Activated CD8-positive, alpha-beta memory T cell treated with anti-CD3 and anti-CD28 coated beads, Interleukin-2, amount 50 U/mL, for 48 hours (primary cell): ENCODE results near the gene SDK1.
"Not testable (repeated sequence)": the region's sequence is repeated elsewhere in the genome, so short reads cannot be mapped to it uniquely, and the experiment has no call there.

Experiments used
- DNase-seq: peaks from one replicate; pipeline ENCODE4 v3.0.0-alpha.2; 2020

Gene SDK1

DNA sequence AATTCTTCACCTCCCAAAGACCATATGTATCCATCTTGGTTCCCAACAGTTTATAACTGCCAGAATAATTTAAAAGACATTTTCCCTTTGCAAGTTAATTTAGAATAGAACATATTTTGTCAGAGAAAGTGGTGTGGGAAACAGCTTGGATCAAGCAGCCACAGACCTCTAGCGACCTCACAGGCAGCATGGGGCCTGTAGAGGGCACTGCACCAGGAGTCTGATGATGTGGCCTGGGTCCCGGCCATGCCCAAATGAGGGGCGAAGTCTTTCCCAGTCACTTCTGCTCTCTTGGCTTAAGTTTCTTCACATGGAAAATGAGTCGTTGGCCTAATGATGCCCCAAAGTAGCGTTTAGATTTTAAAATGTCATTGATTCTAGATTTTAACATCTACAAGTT, 243.2 kb downstream of the SDK1 start:
- no peak for DNase-seq

DNA sequence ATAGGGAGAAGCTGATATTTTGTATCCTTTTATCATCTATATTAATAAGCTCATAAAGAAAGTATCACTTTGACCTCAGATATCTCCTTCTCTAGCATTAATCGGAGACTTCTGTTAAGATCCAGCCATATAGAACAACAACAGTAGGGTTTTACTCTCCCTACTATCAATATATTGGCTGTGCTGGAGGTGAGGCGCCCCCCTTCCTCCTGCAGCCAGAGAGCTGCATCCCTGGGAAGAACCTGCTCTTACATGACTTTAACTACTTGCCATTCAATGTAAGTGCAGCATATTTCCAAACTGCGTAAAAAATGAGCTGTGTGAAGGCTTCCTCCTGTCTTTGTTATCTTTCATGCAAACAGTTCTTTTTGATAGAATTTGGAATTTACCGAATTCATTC, 247.8 kb downstream of the SDK1 start:
- DNase-seq: no peak

DNA sequence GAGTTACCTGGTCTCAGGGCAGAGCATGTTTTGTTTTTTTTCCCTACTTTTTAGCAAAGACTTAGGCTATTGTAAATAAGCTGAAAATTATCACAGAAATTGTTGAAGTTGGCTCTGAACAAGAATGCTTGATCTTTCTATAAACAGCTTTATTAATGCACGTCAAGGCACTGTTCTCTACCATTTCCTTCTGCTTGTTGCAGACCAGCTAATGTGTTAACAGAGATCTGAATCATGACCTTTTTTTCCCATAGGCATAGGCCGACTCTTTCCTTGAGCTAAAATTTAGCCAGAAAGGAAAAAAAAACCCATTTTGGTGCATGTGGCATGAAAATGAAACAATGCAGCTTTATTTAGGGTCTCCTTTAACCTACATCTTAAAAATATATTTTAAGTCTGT, 248.5 kb downstream of the SDK1 start:
- DNase-seq: no peak

DNA sequence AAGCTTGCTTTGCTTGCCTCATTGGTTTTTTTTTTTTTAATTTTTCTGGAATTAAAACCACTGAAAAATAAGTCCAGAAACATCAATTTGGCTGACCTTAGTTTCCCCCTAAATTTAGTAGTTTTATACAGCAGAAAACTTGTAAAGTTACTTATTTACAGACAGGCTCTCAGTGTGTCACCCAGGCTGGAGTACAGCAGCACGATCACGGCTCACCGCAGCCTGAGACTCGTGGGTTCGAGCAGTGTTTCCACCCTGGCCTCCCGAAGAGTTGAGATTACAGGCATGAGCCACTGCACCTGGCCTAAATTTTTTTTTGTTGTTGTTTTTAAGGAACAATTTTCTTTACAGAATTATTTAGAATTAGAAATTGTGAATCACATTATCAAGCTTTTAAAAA, 250.5 kb downstream of the SDK1 start:
- no peak for DNase-seq

DNA sequence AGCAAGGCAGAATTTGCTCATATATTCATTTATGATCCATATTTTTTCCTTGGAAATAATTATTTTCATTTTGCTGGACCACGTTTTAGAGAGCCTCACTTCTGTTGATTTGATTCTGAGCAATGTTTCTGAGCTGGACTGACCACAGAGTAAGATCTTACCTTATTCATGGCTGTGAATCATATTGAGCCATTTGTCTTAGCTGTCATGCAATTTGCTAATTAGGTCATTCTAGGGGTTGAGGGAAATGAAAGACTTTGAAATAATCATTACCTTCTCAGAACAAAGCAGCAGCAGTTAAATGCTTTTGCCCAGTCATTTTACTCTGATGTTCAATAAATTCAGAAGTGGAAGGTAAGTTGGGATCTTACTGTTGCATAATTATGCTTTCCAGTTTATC, 251.4 kb downstream of the SDK1 start:
- no peak for DNase-seq

DNA sequence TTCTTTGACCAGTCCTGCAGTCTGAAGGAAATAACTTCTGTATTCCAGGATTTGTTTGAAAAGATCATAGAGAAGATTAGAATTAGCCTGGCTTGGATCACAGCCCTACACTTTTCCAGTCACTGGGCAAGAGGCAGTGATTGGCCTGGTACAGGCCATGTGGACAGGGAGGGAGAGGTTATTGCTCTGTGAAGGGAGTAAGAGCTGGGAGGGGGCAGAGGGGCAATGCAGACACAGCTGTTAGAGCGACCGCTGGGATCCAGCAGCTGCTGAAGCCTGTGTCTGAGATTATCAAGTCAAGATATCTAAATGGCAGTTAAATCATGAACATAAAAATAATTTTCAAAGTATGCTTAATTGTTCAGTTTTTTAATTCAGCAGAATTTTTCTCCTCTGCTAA, 257.3 kb downstream of the SDK1 start:
- no peak for DNase-seq

DNA sequence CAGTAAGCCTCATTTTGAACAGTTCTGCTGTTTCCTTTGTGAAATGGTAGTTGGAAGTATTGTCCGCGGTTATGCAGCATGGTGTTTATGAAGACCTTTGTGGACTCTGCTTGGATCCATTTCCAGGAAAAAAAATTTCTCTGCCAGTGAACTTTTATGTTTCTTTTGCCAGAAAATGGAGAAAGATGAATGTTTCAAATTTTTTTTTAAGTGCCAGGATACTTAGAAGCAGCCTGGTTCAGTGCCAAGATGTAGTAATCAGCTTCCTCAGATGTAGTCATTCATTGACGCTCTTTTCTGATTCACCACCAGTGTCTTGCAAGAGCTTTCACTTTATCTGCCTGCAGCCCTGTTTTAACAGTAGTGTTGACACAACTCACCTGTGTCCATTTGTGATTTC, 258.2 kb downstream of the SDK1 start:
- no peak for DNase-seq

DNA sequence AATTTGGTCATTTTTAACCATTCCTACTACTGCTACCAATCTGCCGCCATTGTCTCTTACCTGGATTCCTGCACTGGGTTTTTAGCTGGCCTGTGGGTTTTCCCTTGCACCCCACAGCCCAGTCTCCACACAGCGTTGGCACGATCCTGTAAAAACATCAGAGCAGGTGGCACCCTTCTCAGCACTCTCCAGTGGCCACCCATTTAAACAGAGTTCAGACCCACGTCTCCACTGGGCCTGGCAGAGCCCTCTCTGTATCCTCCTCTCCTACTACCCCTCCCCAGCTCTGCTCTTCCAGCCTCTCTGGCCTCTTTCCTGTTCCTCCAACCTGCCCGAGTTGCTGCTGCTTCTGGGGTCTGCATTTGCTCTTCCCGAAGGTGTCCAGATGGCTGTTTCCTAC, 259.4 kb downstream of the SDK1 start:
- DNase-seq: no peak

DNA sequence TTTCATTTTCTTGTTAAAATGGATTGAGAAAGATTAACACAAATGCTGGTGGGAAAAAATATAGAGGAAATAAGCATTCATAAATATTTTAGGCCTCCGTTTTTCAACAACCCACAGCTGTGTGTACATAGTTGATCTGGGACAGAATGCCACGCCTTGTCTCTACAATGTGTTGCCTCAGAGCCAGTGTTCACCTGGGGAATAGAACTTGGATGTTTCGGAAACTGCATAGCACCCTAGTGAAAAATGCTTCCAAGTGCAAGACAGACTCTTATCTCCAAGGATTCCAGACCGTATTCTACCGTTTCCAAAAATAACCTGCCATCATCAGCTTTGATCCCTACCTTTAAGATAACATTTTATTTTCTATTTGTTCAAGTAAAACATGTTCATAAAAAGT, 260.9 kb downstream of the SDK1 start:
- DNase-seq: no peak

DNA sequence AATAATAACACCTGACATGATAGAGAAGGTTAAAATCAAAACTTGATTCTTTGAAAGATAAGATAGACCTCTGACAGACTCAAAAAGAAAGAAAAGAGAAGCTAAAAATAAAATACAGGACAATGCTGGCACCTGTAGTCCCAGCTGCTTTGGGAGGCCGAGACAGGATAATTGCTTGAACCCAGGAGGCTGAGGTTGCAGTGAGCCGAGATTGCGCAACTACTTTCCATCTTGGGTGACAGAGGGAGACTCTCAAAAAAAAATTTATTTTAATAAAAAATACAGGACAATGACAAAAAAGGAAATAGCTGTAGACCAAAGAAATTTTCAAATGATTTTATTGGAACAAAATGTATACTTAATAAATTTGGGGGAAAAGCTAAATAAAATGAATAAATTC, 263.2 kb downstream of the SDK1 start:
- no peak for DNase-seq

DNA sequence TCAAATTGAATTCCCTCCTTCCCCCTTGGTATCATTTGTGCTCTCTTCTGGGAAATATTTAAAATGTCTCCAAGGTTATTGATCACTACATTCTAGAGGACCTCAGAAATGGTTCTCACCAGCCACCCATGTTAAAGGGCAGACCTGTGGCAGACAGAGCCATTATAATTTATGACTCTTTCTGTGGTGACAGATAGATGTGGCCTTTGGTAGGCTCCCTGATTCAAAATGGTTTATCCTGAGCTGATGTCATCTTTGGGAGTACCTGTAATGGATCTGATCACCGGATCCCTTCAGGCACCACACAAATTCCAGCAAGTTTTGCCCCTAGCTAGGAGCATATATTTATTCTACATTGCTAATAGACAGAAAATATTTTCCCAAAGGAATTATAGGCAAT, 267.5 kb downstream of the SDK1 start:
- DNase-seq: no peak

DNA sequence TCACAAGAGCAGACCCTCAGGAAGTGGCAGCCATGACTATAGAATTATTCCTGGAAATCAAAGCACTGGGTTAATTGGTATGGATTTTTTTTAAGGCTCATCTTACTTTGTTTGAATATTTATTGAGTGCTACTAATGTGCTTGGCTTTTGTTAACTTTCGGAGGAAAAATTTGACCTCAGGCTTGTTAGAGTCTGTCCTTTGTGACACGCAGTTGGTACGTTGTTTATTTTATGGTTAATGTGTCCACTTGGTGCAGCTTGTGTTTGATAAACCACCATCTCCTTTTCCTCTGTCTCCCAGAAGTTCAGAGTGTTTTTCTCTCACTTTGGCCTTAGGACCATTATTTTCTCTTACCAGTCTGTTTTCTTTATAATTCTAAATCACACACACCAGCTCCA, 268.6 kb downstream of the SDK1 start:
- no peak for DNase-seq

DNA sequence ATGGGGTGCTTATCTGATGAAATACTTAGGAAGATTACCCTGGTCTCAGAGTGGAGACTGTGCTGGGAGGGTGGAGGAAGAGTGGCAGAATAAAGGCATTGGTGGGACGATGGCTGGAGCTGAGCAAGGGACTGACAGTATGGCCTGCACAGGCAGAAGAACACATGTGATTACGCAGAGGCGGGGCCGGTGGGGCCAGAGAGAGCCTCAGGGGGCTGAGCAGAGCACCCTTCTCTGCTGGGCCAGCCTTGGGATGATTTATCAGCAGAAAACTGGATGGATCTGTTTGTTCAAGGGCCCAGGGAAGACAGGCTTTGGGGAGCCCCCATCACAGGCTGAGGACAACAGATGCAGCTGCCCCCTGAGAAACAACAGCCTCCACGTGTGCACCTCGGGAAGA, 272.1 kb downstream of the SDK1 start:
- DNase-seq: no peak

DNA sequence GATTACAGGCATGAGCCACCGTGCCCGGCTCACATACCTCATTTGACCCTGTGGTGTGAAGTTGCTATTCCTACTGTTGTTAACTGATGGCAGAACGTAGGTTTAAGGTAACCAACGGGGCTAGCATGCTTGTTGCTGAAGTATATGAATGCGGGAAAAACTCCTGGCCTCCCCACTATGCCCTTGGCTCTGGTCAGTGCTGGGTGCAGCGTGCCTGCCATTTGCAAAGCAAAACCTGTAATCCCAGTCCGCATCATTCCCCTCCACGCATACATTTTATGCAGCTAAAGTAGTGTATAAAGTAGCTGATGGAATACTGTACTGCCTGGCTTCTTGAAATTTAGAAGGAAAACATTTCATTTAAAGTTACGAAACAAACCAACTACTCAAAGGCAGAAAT, 273.3 kb downstream of the SDK1 start:
- DNase-seq: no peak

DNA sequence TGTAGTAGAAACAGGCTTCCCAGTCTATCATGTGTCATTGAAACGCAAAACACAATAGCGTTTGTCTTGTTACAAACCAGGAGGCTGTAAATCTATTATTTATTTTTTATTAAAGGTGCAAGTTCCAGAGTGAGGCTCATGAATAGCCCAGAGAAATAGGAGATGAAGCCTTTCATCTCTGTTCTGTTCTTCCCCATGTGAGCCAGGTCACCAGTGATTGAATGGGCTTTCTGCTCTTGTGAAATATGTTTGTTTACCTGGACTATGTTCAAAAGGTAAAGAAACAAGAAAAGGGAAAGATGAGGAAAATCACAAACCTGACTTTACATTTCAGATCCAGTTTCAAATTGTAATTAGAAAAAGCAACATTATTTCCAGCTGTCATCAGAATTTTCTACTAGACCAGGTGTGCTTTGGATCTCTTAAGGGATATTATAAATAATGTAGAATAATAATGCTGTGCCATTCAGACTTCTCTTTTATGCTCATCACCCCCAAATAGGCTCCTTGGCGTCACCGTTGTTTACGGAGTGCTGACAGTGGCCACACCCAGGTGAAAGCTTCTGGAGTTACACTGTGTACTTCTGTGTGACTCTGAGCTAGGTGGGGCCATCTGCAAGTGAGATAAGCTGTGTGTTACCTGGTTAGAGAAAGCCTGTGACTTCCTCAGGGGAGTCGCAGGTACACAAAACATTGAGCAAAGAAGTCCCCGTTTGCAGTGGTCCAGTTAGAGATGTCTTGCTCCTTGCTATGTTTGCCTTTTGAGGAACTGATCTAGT, 274.9 kb downstream of the SDK1 start:
- no peak for DNase-seq

DNA sequence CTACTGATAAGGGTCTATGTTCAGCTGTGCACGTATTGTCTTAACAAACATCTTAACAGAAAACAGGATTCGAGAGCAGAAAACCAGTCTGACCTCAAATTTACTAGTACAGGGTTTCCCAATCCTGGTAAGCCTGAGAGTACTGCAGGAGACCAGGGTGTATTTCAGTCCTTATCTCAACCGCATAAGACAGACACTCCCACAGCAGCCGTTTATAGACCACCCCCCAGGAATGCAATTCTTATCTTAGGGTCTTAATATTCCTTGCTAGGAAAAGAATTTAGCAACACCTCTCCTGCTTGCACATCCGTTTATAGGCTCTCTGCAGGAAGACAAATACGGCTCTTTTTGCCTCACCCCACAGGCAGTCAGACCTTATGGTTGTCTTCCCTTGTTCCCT, 277.3 kb downstream of the SDK1 start:
- DNase-seq: no peak

DNA sequence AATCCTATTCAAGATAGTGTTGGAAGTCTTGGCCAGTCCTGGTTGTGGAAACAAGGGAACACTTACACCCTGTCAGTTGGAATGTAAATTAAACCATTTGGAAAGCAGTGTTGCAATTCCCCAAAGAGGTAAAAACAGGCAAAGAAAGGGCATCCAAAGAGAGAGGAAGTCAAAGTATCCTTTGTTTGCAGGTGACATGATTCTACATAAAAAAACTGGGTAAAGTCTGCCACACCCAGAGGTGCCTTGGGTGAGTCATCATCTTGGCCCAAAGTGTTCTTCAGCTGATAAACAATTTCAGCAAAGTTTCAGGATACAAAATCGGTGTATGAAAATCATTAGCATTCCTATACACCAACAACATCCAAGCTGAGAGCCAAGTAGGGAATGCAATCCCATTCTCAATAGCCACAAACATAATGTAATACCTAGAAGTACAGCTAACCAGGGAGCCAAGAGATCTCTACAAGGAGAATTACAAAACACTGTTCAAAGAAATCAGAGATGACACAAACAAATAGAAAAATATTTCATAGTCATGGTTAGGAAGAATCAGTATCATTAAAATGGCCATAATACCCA, 278.7 kb downstream of the SDK1 start:
- no peak for DNase-seq

DNA sequence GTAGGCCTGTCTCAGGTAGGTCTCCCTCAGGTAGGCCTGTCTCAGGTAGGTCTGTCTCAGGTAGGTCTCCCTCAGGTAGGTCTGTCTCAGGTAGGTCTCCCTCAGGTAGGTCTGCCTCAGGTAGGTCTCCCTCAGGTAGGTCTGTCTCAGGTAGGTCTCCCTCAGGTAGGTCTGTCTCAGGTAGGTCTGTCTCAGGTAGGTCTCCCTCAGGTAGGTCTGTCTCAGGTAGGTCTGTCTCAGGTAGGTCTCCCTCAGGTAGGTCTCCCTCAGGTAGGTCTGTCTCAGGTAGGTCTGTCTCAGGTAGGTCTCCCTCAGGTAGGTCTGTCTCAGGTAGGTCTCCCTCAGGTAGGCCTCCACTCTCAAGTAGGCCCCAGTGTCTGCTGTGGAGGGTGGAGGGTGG, 281.1 kb downstream of the SDK1 start:
- DNase-seq: not testable (repeated sequence)

DNA sequence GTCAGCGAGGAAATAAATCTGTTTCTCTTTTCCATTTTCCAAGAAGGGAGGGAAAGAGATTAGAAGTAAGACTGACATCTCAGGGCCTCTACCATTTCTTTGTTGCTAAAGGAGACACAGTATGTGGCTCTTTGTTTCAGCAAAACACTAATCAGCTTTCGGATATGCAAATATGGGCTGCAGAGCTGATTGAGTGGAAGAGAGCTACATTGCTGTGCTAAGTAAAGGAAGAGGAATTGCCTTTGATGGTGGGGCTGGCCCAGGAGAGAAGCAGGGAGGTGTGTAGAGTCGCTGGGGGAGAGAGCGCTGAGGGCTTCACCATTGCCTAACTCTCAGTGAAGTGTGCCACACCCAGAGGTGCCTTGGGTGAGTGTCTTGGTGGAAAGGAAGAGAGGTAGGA, 284.8 kb downstream of the SDK1 start:
- DNase-seq: no peak

DNA sequence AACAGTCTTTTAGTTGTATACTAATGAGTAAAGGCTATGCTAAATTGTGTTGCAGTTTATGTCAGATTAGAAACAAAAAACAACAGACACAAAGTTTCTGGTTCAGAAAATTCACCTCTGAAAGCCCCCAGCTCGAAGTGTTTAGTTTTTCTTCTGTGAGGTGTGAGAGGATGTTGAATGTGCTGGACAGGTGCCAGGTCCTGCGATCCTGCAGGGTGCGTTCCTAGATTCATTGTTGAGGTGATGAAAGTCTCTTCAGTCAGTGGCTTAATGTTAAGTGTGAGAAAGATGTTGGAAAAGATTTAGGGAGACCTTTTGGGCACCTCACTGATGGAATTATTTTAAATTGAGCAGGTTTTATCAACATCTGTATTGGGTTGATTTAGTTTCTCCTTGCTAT, 287.3 kb downstream of the SDK1 start:
- DNase-seq: no peak

DNA sequence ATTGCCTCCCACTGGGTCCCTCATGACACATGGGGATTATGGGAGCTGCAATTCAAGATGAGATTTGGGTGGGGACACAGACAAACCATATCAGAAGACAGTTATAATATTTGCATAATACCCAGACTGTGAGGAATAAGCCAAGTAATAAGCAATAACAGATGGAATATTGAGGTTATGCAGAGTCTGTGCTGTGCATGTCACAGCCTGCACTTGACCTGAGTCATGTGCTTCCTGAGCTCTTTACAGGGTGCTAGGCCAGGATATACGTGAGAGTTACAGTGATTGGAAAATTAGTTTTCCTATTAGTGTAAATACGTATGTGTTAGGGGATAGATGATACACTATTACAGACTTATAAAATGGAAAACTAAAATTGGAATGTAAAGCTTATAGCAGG, 288.7 kb downstream of the SDK1 start:
- DNase-seq: no peak

DNA sequence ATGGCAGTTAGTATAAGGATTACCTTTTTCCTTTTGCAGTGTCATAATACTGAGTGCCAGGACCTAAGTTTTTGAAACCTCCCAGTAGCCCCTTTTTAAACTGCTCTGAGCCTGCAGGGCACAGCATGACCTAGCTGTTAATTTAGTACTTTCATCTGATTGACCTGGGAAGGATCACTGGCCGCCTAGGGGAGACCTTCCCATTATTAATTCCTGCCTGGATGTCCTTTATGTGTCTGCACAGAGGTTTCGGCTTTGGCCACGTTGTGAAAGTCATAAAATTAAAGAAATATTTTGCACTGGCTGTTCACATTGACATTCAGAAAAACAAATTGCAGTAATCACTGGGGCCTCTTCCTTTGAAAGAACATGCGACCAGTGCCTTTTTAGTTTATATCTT, 290.2 kb downstream of the SDK1 start:
- no peak for DNase-seq

DNA sequence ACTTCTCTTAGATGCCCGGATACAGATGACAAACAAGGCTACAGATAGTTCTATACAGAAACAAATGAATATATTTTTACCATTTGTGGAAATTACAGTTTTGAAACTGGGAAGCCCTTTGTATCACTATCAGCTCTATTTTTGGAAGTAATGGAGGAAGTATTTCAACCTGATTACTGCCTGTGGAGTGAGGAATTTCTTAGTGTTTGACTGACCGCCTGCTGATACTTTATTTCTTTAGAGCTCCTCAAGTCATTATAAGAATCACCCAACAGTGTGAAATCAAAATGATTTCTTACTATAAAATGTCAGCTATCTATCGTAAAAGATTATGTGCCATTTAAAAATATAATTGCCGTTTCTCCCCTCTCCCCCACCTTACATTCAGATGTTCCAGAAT, 290.9 kb downstream of the SDK1 start:
- no peak for DNase-seq

DNA sequence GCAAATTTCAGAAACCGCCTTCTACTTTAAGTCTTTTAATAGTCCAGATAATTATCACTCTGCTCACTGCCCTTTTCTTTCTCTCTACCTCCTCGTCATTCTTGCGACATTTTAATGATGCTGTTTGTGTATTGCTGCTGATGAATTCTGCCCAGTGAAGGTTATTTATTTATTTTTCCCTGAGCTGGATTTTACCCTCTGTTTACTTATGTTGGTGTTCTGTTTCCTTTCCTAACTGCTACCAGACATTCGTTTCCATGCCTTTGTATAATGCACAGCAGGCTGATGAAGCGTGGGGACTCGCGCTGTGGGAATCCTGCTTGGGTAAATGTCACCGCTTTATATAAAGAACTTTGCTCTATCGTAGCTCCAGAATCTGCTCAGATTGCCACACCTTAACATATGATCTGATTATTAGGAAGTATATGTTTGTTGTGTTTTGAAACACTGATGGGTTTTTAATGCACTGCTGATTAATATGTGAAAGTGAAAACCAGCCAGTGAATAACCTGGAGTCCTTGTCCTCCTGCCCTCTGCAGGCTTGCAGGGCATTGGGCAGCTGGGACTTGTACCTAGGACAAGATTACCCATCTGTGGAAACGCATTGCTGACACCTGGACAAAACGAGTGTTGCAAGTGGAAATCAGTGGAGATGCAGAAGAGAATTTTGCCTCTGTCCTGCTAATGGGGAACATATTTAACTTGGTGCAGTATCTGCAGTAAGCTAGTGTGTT, 291.5 kb downstream of the SDK1 start:
- no peak for DNase-seq

DNA sequence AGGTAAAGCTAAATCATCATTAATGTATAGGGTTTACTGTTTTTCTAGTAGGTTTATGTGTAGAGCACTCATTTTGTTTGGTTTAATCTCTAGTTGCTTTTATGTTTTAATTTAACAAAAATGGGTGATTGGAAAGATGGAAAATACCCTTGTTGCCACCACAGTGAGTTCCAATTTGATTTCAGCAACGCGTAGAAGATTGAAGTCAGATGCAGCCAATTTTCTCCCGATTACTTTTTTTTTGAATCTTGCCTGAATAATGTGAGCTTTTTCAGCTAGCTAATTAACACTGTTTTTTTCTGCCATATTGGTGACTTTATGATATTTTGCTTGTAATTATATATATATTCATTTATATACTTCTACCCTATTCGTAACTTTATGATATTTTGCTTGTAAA, 293.8 kb downstream of the SDK1 start:
- no peak for DNase-seq
